Stimulated activated CD4-positive, alpha-beta T cell treated with anti-CD3 and anti-CD28 coated beads, TNF-alpha, amount 100 ng/mL, for 1 hour (primary cell): Measurements from ENCODE around the gene SLC6A18.
"Not testable (repeated sequence)": the region's sequence is repeated elsewhere in the genome, so short reads cannot be mapped to it uniquely, and the experiment has no call there.

ENCODE experiments used
- DNase-seq, 3 donors: peaks; one replicate each; pipeline ENCODE4 v3.0.0-alpha.2; 2020; ENCODE audit warnings: low read depth in 3 of 3, low spot score in 1 of 3

Gene SLC6A18

GRCh38 chr5:1251678-1252580 is 26.7 kb downstream of the SLC6A18 start:
- DNase-seq, result no peak

- no peak for DNase-seq
Measured at GRCh38 chr5:1252681-1253080, 27.5 kb downstream of the SLC6A18 start.

DNA sequence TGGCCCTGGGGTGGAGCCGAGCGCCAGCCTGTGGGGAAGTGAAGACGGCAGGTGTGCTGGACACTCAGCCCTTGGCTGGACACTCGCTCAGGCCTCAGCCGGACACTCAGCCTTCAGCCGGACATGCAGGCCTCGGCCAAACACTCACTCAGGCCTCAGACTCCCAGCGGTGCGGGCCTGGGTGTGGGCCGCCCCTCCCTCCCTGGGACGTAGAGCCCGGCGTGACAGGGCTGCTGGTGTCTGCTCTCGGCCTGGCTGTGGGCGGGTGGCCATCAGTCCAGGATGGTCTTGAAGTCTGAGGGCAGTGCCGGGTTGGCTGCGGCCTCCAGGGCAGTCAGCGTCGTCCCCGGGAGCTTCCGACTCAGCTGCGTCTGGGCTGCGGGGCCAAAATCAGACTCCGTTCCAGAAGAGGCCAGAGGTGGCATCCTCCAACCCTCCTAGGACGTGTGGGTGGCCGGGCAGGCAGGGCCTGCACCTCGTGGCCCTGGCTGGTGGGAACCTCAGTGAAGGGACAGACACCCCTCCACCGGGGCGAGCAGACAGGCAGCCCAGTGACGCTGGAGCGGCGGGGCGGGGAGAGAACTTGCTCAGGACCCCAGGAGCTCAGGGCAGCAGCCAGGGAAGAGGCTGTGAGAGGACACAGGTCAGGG is 28.4 kb downstream of the SLC6A18 start:
- DNase-seq, result no peak

DNA sequence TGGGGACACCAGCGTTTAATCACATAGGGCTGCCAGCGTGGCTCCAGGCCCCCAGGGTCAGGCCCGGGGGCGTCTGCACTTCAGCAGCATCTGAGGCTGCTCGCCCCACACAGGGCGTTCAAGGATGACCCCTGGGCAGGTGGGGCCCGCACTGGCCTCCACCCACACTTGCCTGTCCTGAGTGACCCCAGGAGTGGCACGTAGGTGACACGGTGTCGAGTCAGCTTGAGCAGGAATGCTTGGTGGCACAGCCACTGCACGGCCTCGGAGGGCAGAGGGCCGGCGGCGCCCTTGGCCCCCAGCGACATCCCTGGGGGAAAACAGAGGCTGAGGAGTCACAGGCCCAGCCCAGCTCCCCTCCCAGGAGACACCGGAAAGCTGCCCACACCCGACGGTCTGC is 29.0 kb downstream of the SLC6A18 start:
- no peak for DNase-seq

GRCh38 chr5:1255081-1255561 is 29.9 kb downstream of the SLC6A18 start:
- peak; percentile 10 to 24 (median 11) for DNase-seq

DNA sequence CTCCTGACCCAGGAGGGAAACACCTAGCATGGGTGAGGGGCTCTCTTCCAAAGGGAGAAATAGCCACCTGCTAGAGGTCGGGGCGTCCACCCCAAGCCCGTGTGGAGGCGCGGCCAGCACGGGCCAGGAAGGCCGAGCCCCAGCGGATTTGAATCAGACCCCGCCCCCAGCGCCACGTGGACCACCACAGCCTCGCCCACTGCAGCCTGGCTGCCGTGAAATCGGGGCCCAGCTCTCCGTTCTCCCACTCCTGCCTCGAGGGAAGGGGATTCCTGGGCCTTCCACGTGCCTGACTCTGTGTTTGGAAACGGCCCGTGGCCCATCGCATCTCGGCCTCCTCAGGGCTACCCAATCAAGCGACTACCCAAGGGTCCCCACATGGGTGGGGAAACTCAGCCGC is 31.6 kb downstream of the SLC6A18 start:
- no peak for DNase-seq

DNA sequence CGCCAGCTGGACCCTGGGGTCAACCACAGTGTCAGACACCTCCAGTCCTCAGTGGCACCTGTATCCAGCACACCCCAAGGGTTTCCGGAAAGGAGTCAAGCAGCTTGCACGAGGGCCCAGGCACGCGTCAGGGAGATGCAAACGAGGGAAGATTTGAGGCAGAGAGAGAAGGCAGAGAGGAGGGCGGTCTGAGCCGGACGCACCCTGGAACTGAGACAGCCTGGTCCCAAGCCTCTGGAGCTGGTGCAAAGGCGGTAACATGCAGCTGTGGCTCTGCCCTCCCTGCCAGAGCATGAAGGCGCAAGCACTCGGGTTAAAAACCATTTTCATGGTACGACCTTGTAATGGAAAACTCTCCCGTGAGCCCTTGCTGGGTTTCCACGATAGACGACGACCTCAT is 32.2 kb downstream of the SLC6A18 start:
- DNase-seq, result no peak

GRCh38 chr5:1257841-1258240 is 32.7 kb downstream of the SLC6A18 start:
- no peak for DNase-seq

GRCh38 chr5:1259806-1260480 is 34.8 kb downstream of the SLC6A18 start:
- DNase-seq, result no peak

- no peak for DNase-seq
Measured at GRCh38 chr5:1261643-1262042, 36.5 kb downstream of the SLC6A18 start.

DNA sequence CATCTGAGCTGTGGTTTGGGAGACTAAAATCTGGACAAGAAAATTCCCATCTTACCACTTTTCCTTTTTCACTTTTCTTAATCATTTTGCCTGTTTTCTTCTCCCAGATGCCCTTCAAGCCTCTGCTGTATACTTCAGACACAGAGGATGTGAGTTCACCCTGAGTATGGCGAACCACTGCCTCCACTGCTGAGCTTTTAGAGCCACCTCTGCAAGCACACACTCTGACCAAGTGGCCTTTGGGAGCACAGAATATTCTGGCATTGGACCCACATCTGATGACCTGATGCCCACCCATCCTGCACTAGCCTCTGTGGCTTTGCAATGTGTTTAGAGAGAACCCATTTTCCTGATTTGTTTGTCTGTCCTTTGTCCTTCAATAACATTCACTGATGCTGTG is 37.2 kb downstream of the SLC6A18 start:
- DNase-seq, result no peak

DNA sequence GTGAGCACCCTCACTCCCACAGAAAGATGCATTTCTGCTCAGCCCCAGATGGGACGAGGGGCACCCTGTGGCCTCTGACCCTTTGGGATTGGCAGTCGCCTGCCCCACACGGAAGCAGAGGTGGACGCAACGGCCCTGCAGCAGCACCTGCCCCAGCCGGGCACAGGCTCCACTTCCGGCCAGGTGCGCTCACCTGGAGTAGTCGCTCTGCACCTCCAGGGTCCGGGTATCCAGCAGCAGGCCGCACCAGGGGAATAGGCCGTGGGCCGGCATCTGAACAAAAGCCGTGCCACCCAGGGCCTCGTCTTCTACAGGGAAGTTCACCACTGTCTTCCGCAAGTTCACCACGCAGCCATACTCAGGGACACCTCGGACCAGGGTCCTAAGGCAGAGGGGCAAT is 39.0 kb downstream of the SLC6A18 start:
- no peak for DNase-seq

- DNase-seq, result no peak
Measured at GRCh38 chr5:1265026-1265425, 39.8 kb downstream of the SLC6A18 start.

DNA sequence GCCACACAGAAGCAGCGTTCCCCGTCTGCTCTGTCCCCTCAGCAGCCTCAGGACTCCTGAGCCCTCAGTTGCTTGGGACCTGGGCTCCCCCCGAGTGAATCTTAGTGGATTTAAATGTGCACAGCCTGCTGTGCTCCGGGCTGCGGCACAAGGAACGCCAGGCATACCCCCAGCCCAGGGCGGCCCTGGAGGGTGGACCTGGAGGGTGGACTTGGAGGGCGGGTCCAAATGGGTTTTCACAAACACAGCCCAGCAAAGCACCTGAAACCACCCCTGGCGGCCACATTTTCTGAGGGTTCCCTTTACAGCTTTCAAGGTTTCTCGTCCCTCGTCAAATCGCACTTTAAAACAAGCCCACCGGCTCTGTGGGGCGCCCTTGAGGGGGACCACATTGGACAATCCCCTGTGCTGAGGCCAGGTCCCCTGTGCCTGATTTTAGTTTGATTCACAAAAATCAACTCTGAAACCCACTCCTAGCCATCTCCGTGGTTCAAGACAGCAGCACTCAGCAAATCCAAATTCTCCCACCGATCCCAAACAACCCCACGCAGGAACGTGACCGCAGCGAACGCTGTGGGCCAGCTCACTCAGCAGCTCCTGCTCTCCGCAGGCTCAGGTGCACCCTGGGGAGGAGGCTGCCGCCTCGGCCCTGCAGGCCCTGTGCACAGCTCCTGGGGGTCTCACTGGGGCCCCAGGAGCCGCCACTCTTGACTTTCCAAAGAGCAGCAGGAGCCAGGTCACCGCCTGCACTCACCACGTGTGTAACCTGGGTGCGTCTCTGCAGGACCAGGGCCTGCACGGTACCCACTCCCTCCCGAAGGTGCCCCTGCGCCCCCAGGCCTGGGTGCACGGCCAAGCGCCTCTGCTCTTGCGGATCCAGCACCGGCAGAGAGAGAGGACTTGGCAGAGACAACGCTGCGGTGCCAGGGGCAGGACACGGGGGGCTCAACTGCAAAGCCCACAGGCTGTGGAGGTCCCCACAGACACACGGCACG is 40.6 kb downstream of the SLC6A18 start:
- DNase-seq, result no peak

DNA sequence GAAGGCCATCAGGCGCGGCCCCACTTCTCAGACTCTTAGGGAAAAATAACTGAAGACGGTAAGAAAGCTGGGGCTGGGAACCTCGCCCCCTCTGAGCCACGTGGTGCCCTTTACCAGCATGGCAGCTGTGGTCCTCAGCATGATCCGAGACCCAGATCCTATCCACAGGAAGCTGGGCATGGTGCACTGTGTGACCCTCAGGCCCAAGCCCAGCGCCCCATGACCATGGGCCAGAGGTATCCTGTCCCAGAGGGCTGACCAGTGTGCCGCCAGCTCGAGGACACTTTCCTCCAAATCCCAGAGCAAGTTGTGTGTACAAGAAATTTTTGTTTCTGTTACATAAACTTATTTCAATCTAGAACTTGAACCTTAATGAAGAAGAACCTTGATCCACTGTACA is 41.6 kb downstream of the SLC6A18 start:
- DNase-seq, result no peak

- not testable (repeated sequence) for DNase-seq
Measured at GRCh38 chr5:1267464-1267863, 42.3 kb downstream of the SLC6A18 start.

- DNase-seq, result no peak
Measured at GRCh38 chr5:1268056-1268455, 42.9 kb downstream of the SLC6A18 start.

DNA sequence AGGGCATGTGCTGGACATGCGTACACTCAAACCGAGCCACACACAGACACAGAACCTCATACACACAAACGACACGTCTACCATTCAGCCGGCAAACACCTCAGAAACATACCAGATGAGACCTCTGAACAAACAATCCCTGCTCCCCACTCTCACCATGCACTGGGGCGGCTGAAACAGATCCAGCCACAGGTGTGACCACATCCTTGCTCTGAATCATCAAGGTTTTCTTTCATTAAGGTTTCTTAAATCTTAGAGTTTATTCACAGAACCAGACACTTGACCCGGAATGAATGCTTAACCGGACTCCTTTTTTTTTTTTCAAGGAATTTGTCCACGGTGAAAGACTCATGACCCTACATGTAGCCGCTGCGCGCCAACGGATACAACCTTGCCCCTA is 43.5 kb downstream of the SLC6A18 start:
- peak in 1 of 3 donors; percentile 8 for DNase-seq

- no peak for DNase-seq
Measured at GRCh38 chr5:1270426-1270825, 45.2 kb downstream of the SLC6A18 start.
